ENCODE results near the gene ABCA9.
"Not testable (repeated sequence)": the region's sequence is repeated elsewhere in the genome, so short reads cannot be mapped to it uniquely, and the experiment has no call there.

The ABCA9 gene

GRCh38 chr17:68957944-68958343 is 102.8 kb downstream of the ABCA9 start:
- no peak overlapping the region for H3K4me3 ChIP-seq (ENCODE audit: low read depth, low read length)

DNA sequence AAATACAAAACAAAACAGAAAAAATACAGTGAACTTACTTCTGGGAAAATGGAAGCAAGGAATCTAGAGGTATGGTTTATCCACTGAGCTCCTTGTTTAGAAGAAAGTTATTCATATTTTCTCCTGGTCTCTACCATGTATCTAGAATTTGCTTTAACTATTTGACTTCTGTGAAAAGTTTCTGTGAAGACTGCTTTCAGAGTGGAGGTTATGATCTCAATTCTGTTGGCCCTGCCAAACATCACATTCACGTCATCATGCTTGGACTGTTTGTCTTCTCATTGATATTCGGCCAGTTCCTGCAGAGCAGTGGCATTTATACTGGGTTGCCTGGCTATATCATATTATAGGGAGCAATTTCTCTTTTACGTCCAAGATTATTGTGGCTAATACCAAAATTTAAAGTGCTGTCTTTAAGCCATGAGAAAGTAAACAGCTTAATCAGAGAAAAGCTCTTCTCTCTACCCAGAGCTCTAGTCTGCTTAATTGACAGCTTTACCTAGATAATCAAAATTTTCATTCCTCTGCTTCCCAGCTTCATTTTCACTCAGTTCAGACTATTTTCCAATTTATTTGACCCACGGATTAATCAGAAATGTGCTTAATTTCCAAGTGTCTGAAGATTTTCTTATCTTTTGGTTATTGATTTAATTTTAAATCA is 105.4 kb downstream of the ABCA9 start, which contains the start of gene ABCA8:
Gene ABCA8, minus strand, starts transcription at position 212 of the 661 bp plus-strand sequence. CDS start 13,358 bp downstream, outside the sequence.
- no peak within 1 kb of the TSS for H3K4me3 ChIP-seq (ENCODE audit: low read depth, low read length)

DNA sequence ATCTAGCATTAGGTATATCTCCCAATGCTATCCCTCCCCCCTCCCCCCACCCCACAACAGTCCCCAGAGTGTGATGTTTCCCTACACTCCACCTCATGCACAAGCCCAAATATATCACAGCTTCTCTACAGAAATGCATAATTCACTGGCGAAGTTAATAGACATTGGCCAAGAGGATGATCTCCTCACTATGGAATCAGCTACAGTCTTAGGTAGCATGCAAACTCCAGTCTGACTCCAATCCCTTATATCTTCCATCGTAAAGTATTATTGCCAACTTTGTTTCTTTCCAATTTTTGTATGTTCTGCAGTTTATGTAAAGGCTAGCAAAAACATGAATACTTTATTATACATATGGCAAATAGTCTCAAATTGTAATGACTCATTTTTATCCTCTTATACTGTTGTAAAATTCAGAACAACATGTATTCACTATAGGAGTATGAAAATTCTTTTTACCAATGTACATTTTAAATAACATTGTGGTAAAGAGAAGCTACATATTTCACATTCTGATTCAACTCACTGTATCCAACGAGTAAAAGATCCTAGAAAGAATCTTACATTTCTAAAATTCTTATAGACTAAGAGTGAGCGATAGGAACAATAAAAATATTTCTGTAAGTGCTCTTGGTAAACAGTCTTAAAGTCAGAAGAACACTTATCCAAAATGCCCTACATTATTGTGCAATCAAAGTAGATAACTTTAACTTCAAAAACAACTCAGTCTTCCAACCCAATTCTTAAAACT is 106.4 kb downstream of the ABCA9 start:
- no peak overlapping the region for H3K4me3 ChIP-seq (ENCODE audit: low read depth, low read length)

DNA sequence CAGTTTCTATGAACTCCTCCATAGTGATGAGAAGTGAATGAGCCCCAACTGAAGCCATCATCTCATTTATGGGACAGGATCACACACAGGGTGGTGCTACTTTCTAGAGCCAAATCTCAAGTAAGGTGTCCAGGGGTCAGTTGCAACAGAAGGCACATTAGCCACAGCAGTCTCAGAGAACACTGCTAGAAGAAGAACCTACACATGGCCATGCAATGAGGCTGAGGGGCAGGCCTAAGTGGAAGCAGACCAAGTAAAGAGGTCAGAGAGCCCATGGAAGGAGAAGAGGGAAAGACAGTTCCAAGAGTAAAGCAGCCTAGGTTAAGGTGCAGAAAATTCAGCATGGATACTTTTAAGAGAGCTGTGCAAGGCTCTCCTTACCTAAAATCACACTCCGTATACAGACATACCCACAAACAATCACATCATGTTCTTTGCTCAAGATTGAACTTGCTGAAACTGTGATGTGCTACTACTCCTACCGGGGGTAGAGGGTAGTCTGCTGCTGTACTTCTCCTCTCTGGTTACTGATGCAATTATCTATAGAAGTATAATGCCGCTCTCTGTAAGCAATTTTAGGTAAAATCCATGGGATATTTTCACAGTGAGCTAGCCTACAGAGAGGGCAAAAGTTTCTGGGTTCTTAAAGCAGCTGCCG is 107.3 kb downstream of the ABCA9 start:
- no peak overlapping the region for H3K4me3 ChIP-seq (ENCODE audit: low read depth, low read length)

DNA sequence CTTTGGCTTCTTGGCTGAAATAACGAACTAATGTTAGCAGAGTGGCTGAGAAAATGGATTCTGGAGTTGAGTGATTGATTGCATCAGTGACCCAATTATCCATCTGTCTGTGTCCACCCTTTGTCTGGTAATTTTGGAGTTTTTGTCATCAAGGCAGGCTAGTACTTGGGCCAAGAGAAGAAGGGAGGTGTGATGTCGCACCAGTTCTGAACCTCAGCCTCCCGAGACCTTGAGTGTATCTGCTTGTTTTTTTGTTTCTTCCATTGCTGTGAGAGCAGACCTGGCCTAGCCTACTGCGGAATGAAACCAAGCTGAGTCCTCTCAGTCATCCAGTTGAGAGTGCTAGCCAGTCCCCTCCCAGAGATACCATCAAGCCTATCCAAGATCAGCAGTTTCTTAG is 110.0 kb downstream of the ABCA9 start:
- no peak overlapping the region for H3K4me3 ChIP-seq (ENCODE audit: low read depth, low read length)

DNA sequence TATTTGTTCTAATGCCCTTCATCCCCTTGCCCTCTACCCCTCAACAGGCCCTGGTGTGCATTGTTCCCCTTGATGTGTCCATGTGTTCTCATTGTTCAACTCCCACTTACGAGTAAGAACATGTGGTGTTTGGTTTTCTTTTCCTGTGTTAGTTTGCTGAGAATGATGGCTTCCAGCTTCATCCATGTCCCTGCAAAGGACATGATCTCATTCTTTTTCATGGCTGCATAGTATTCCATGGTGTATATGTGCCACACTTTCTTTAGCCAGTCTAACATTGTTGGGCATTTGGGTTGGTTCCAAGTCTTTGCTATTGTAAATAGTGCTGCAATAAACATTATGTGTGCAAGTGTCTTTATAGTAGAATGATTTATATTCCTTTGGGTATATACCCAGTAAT is 112.9 kb downstream of the ABCA9 start:
- not testable (repeated sequence) for H3K4me3 ChIP-seq (ENCODE audit: low read depth, low read length)

DNA sequence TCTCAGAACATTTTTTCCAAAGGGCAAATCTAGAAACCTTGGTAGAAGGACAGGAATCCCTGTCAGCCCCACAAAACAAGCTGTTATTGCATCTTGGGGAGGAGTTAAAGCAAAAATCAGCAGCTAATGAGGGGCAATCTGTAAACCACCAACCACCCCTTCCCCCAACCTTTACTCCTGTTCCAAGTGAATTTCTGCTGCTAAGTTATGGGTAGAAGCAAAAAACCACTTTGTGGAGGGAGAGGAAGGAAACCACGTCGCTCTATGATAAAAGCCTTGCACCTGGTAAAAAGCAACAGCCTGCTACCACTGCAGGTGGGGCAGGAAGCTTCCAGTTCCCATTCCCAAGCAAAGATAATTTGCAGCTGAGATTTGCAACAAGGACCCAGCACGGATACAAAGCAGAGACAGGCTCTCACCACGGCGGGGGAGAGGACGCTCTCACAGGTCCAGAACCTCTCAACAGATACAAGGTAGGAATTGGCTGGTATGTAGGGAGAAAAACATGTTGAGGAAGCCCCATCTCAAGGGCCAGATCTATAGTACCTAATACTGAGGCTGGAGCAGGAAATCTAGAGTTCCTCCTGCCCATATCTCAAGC is 116.2 kb downstream of the ABCA9 start:
- H3K4me3 ChIP-seq (ENCODE audit: low read depth, low read length): no peak overlapping the region

GRCh38 chr17:68943812-68944182 is 116.9 kb downstream of the ABCA9 start:
- H3K4me3 ChIP-seq (ENCODE audit: low read depth, low read length): not testable (repeated sequence)

GRCh38 chr17:68943123-68943811 is 117.5 kb downstream of the ABCA9 start:
- no peak overlapping the region for H3K4me3 ChIP-seq (ENCODE audit: low read depth, low read length)

GRCh38 chr17:68942389-68942788 is 118.3 kb downstream of the ABCA9 start:
- no peak overlapping the region for H3K4me3 ChIP-seq (ENCODE audit: low read depth, low read length)

DNA sequence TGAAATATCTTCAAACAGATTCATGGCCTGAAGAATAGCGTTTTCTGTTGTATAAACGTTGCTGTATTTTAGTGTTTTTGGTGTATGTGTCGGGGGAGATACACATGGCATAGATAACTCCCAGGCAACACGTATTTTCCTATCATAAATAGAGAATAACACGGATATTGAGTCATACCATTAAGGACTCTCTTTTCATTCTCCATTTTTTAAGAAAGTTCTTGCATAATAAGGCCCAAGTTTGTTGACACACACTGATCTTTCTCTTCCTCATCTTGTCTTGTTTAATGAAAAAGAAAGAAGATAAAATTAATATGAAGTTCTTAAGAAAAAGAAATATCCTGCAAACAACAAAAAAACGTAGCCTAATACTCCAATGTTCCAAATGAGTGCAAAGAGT is 119.0 kb downstream of the ABCA9 start:
- H3K4me3 ChIP-seq (ENCODE audit: low read depth, low read length): no peak overlapping the region

DNA sequence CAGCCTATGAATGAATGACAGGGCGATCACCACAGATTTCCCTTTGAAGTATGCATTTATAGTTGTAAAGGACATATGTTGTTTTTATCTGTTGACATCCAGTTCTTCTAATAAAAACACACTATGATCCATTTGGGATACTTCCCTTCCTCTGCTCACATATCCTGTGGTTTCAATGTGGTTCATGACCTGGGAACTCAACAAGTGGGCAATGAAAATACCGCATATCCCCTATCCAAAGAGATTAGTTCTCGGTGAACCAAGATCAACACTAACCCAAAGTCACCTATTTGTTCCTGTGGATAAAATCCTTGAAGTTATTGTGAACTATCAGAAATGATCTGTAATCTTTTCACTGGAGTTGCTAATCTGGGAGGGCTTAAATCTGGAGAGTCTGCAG is 121.5 kb downstream of the ABCA9 start:
- no peak overlapping the region for H3K4me3 ChIP-seq (ENCODE audit: low read depth, low read length)

GRCh38 chr17:68937890-68938514 is 122.7 kb downstream of the ABCA9 start:
- H3K4me3 ChIP-seq (ENCODE audit: low read depth, low read length): no peak overlapping the region

DNA sequence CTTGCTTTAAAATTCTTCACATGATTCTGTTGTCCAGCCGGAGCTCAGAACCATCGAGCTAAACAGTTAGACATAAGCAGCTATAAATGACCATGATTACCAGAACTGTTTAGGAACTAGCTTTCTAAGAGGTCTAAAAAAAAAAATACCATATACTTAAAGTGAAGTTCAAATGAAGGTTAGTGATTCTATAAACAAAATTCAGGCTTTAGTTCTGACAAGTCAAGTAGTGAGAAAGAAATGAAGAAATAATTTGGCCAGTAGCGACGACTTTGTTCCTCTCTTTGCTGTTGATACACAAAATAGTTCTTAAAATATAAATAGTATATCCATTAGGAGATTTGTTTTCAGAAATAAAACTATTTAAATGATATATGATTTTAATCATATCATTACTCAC is 133.2 kb downstream of the ABCA9 start:
- no peak overlapping the region for H3K4me3 ChIP-seq (ENCODE audit: low read depth, low read length)

- H3K4me3 ChIP-seq (ENCODE audit: low read depth, low read length): no peak overlapping the region
Measured at GRCh38 chr17:68924793-68925720, 135.7 kb downstream of the ABCA9 start.
